Right lobe of liver (tissue), 4 donors: Measurements from ENCODE around the gene RGPD5.
"Not testable (repeated sequence)": the region's sequence is repeated elsewhere in the genome, so short reads cannot be mapped to it uniquely, and the experiment has no call there.

Source experiments
- POLR2A ChIP-seq: fragments of 450-650 bp; IDR thresholded peaks from one replicate; pipeline ENCODE4 v1.6.1; 2017; ENCODE audit warnings: antibody characterized with exemption, mild to moderate bottlenecking
- TF ChIP-seq, protein P1 (sequence below), 4 donors: fragments of 200-600 bp in 3 of 4; fragments of 450-650 bp in 1 of 4; IDR thresholded peaks; one replicate each; pipeline versions ENCODE4 v1.5.1 to v1.8.0; 2016 to 2022; ENCODE audit warnings: antibody characterized with exemption in 4 of 4, mild to moderate bottlenecking in 2 of 4
- donor health status: DM: no; HTN: no; CAD: no.
- donor health status: DM: no; HTN: no; CAD: no.
- donor health status: DM: no; HTN: yes; CAD: no.

DNA sequence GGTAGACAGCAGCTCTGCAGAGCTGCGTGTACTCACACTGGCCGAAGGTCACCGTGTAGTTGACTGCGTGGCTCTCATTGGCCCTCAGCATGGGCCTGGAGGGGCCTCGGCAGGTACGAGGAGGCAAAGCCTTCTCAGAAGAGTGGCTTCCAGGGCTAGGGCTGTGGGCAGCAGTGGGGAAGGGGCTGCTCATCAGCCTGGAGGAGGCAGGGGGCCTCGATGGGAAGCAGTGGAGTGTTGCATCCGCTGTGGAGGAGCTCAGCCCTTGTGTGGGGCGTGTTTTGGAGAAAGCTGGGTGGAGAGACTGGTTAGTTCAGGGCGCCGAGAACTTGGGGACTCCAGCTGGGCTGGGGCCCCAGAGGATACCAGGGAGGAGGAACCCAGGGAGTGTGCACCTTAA lies 28.0 kb upstream of the RGPD5 start:
- TF ChIP-seq, protein P1, sequence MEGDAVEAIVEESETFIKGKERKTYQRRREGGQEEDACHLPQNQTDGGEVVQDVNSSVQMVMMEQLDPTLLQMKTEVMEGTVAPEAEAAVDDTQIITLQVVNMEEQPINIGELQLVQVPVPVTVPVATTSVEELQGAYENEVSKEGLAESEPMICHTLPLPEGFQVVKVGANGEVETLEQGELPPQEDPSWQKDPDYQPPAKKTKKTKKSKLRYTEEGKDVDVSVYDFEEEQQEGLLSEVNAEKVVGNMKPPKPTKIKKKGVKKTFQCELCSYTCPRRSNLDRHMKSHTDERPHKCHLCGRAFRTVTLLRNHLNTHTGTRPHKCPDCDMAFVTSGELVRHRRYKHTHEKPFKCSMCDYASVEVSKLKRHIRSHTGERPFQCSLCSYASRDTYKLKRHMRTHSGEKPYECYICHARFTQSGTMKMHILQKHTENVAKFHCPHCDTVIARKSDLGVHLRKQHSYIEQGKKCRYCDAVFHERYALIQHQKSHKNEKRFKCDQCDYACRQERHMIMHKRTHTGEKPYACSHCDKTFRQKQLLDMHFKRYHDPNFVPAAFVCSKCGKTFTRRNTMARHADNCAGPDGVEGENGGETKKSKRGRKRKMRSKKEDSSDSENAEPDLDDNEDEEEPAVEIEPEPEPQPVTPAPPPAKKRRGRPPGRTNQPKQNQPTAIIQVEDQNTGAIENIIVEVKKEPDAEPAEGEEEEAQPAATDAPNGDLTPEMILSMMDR (IDR thresholded peaks at IDR 0.05), result not testable (repeated sequence)
- TF ChIP-seq POLR2A, result not testable (repeated sequence)
